HG02588 (cell line): ENCODE measurements around the gene WFS1.

ENCODE experiments used
- ATAC-seq: cut with Tn5 transposase; IDR thresholded peaks from one replicate; pipeline ENCODE4 v1.9.1; 2021; ENCODE audit warnings: mild to moderate bottlenecking, moderate library complexity; ENCODE audit not compliant: unreplicated experiment

The WFS1 gene

GRCh38 chr4:6336166-6336565 lies 66.5 kb downstream of the WFS1 start:
- no peak for ATAC-seq

DNA sequence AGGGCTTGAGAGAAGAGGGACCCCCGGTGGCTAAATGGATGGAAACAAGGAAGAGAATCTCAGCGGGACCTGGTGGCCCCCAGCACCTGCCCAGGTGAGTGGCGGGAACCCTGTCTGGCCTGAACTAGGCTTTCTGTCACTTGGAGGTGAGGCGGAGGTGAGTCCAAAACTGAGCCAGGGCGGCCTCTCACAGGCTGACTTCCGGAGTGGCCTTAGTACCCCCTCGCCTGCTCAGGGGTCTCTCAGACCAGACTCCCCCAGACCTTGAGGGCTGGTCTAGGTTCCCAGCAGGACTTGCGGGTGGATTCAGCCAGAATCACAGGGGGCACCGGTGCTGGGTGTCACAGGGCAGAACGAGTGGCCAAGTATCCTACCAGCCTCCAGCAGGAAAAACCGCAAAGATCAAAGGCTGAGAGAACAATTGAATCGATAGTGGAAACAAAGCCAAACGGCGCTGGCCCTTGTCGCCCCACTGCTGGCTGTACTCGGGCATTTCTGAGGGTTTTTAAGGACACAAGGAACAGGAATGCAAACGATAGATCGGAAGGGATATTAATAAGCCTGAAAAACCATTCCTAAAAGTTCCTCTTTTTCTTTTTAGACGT lies 67.8 kb downstream of the WFS1 start:
- ATAC-seq: no peak

GRCh38 chr4:6338175-6338950 lies 68.7 kb downstream of the WFS1 start:
- no peak for ATAC-seq

- ATAC-seq: no peak
These were observed 69.5 kb downstream of the WFS1 start for GRCh38 chr4:6338951-6339817.

DNA sequence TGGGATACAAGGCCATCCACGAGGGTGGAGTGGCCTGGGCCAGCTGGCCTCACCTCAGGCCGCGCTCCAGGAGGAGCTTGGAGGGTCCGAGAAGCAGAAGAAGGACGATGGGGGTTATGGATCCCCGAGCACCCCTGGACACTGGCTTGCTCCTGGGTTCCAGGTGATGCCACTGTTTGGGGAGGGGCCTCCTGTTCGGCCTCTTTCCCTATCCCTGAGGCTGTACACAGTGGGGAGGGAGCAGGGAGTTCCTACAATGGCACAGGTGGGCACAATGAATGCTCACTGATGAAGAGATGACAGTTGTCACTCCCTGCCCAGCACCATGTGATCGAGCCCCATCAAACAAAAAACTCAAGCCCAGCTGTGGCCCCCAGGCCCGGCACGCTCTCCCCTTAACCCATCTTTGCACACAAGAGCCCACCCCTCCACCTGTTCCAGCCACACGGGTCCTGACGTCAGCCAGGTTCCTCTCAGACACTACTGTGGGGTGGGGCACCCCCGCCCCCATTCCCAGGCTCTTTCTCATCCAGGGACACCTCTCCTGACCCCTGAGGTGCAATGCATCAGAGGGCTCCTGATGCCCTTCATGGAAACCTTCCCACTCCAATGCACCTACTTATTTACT lies 70.3 kb downstream of the WFS1 start:
- no peak for ATAC-seq

- ATAC-seq: no peak
These were observed 70.9 kb downstream of the WFS1 start for GRCh38 chr4:6340446-6341015.

- no peak for ATAC-seq
These were observed 72.0 kb downstream of the WFS1 start for GRCh38 chr4:6341696-6342095.

GRCh38 chr4:6342530-6343293 lies 73.1 kb downstream of the WFS1 start:
- ATAC-seq: no peak

GRCh38 chr4:6343939-6344408 lies 74.3 kb downstream of the WFS1 start:
- ATAC-seq: no peak

GRCh38 chr4:6345096-6345830 lies 75.6 kb downstream of the WFS1 start:
- ATAC-seq: no peak

GRCh38 chr4:6345866-6346265 lies 76.2 kb downstream of the WFS1 start:
- no peak for ATAC-seq

DNA sequence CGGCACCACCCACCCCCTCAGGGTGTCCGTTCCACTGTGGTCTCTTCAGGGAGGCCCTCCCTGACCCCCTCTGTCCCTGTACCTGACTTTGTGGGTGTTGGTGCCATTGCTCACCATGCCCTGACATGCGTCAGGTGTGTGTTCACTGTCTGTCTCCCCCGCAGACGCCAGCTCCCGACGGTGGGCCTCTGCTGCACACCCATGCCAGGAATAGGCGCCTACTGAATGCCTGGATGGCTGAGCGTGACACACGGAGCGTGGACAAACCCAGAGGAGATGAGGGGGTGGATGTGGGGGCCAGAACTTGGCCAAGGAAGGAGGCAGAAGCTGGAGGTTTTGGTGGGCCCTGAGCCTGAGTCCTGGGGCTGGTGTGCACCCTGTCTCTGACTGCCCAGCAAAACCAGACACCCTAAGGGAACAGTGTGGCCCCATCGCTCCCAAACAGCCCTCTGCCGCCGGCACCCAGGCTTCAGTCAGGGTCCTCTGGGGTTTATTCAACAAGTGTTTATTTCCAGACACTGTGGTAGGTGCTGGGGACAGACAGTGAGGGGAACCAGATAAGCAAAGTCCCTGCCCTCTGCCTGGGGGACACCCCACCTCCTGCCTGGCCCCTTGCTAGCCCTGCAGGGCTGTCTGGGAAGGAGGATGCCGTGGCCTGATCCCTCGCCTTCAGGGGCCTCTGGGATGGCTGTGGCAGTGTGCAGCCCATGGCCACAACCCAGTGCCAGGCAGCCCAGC lies 76.9 kb downstream of the WFS1 start:
- no peak for ATAC-seq

GRCh38 chr4:6347511-6348045 lies 77.9 kb downstream of the WFS1 start:
- ATAC-seq: no peak

DNA sequence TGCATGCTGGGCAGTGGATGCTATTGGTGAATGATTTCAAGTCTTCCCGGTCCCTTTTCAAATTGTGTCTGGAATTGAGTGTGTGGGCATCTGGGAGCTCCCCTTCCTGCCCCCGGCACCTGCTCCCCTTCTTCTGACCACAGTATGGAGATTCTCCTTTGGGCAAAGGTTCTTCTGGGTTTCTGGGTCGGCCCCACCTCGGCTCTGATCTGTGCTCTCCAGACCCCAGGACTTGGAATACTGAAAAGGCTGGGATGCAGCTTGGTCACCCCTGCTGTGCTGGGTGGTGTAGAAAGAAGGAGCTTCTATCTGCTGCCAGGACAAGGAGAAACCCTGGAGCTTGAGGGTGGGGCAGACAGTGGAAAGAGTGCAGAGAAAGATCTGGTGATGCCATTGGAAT lies 78.8 kb downstream of the WFS1 start:
- no peak for ATAC-seq

GRCh38 chr4:6349896-6350603 lies 80.4 kb downstream of the WFS1 start:
- ATAC-seq: no peak

DNA sequence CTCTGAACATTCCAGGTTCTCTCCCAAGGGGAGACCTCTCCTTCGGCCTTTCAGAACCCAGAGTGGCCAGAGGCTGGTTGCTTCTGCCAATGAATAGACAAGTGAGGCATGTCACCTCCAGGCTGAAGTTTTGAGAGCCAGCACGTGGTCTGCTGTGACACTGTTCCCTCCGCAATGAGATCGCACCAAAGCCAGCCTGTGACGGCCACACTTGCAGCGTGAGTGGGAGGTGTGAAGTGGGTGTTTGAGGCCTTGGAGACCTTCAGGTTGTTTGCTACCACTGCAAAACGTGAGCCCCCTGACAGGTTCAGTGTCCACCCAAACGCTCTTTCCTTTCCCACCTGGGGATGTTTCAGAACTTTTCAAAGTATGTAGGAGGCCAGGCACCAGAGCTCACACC lies 81.0 kb downstream of the WFS1 start:
- no peak for ATAC-seq

DNA sequence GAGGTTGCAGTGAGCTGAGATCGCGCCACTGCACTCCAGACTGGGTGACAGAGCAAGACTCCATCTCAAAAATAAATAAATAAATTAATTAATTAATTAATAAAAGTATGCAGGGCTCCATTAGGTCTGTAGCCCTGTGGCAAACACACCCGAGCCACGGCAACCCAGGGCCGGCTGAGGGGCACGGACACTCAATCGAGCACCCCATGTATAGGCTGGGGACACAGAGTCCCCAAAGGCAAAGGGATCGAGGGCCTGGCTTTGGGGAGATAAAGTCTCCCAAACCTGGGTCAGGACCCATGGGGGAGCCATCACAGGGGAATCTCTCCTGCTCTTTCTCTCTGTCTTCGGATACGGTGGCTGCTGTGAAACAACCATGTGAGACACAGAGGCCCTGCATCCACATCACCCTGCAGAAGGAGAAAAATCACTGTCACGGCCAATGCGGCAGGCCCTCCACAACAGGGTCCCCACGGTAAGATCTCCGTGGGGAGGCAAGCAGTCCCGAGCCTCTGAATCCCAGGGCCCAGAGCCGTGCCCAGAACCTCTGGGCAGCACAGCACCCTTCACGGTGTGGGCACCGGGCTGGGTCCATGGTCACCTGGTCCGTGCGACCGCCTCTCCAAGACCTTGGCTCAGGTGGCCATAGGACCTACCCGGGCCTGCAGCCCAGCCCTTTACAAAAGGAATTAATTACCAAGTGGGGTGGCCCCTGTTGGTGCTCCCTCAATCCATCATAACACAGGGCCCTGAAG lies 81.8 kb downstream of the WFS1 start:
- ATAC-seq: no peak
